HUES64 (cell line): Measurements from ENCODE around the gene WFDC9. TPM values are rescaled to one million over a fixed set of nuclear protein-coding genes. Genes with fewer than 3 reads are reported as not detected.
"Not testable (repeated sequence)": the region's sequence is repeated elsewhere in the genome, so short reads cannot be mapped to it uniquely, and the experiment has no call there.

Experiments used
- H3K27ac ChIP-seq: 2 replicates; pipeline ENCODE4 v1.7.0; 2013; ENCODE audit warnings: low read depth, low read length, inconsistent platforms
- H3K27me3 ChIP-seq: 2 replicates; pipeline ENCODE4 v1.6.1; 2013; ENCODE audit warnings: mild to moderate bottlenecking, low read length; ENCODE audit not compliant: insufficient read depth
- H3K36me3 ChIP-seq: 2 replicates; pipeline ENCODE4 v1.6.1; 2013; ENCODE audit warnings: mild to moderate bottlenecking, low read length; ENCODE audit not compliant: insufficient read depth
- H3K4me1 ChIP-seq: 2 replicates; pipeline ENCODE4 v1.6.1; 2013; ENCODE audit warnings: mild to moderate bottlenecking, low read length, moderate library complexity; ENCODE audit not compliant: insufficient read depth
- H3K4me3 ChIP-seq: 2 replicates; pipeline ENCODE4 v1.5.1; 2013; ENCODE audit warnings: mild to moderate bottlenecking, low read length, moderate library complexity
- H3K9ac ChIP-seq: 2 replicates; pipeline ENCODE4 v1.6.1; 2013; ENCODE audit warnings: mild to moderate bottlenecking, low read depth, low read length
- H3K9me3 ChIP-seq: 2 replicates; pipeline ENCODE4 v1.6.1; 2013; ENCODE audit warnings: low read depth, low read length; ENCODE audit not compliant: insufficient read depth
- WGBS: fragments of 150-250, 120-280 bp; methylation state at CpG from one replicate; pipeline ENCODE4 v1.1.7; 2013; ENCODE audit warnings: missing lambda C conversion rate; 5-methylcytosine and 5-hydroxymethylcytosine counted together
- polyA plus RNA-seq, 2 experiments: library from polyadenylated mRNA; stranded (reverse); fragments of 50-300 nt; gene quantifications; one replicate each; pipeline ENCODE4 v1.2.3, GENCODE V29; 2013

The WFDC9 gene
- polyA plus RNA-seq (2013, experiment 1 of 2) = not detected
- not detected for polyA plus RNA-seq (2013, experiment 2 of 2)

GRCh38 chr20:45631184-45631583 lies at the start of gene WFDC9:
Gene WFDC9 (minus strand): TSS chr20:45631284. CDS start chr20:45610181, 21,103 bp downstream.
- H3K9me3 ChIP-seq = no peaks in the 10 kb centered on the region
- 92% methylated on average over 4 of the region's 4 CpGs for WGBS
- no peaks in the 10 kb centered on the region for H3K27me3 ChIP-seq
- H3K27ac ChIP-seq = no peak within 1 kb of the TSS
- H3K36me3 ChIP-seq = no peaks in the 10 kb centered on the region
- H3K4me1 ChIP-seq = no peaks in the 10 kb centered on the region
- H3K9ac ChIP-seq = no peak within 1 kb of the TSS
- H3K4me3 ChIP-seq = no peak within 1 kb of the TSS

- Histone ChIP-seq H3K27ac (no peak overlapping the region), H3K9ac (no peak overlapping the region), H3K9me3 (peaks cover 17% of the 10 kb centered on the region), H3K4me3 (no peak overlapping the region), H3K36me3 (no peaks in the 10 kb centered on the region), H3K4me1 (no peaks in the 10 kb centered on the region), H3K27me3 (no peaks in the 10 kb centered on the region)
Measured at GRCh38 chr20:45679650-45680049, 48.6 kb upstream of the WFDC9 start.

- peaks cover 8% of the 10 kb centered on the region; the same call in 1 of the 2 replicates for H3K9me3 ChIP-seq
- no peak overlapping the region for H3K27ac ChIP-seq
- no peak overlapping the region for H3K9ac ChIP-seq
- no peaks in the 10 kb centered on the region for H3K4me1 ChIP-seq
- H3K27me3 ChIP-seq = no peaks in the 10 kb centered on the region
- no peak overlapping the region for H3K4me3 ChIP-seq
- no peaks in the 10 kb centered on the region for H3K36me3 ChIP-seq
Measured at GRCh38 chr20:45672765-45673164, 41.7 kb upstream of the WFDC9 start.

- H3K27me3 ChIP-seq = no peaks in the 10 kb centered on the region
- H3K36me3 ChIP-seq = no peaks in the 10 kb centered on the region
- 0 out of 2 replicates have a peak, but pooled peaks cover 3% of the 10 kb centered on the region for H3K9me3 ChIP-seq
- no peak within 1 kb of the TSS for H3K4me3 ChIP-seq
- WGBS = 100% methylated on average over 1 of the region's 1 CpG
- no peaks in the 10 kb centered on the region for H3K4me1 ChIP-seq
- H3K27ac ChIP-seq = no peak within 1 kb of the TSS
- no peak within 1 kb of the TSS for H3K9ac ChIP-seq
Measured at GRCh38 chr20:45670139-45670538, 39.1 kb upstream of the WFDC9 start, which contains the start of gene WFDC11. Gene WFDC11 (minus strand): TSS chr20:45670239. CDS start chr20:45650600, 19,639 bp downstream.

- H3K9ac ChIP-seq, H3K27ac ChIP-seq, H3K36me3 ChIP-seq, H3K9me3 ChIP-seq, H3K27me3 ChIP-seq, H3K4me3 ChIP-seq, H3K4me1 ChIP-seq: not testable (repeated sequence)
- no CpG with 5 or more reads among the region's 3 CpGs for WGBS
Measured at GRCh38 chr20:45657038-45657437, 26.0 kb upstream of the WFDC9 start.

GRCh38 chr20:45651726-45652125 lies 20.6 kb upstream of the WFDC9 start:
- not testable (repeated sequence) for H3K4me3 ChIP-seq, H3K9ac ChIP-seq, H3K27me3 ChIP-seq, H3K36me3 ChIP-seq, H3K27ac ChIP-seq, H3K4me1 ChIP-seq
- H3K9me3 ChIP-seq = peaks cover 21% of the 10 kb centered on the region
- 88% methylated on average over 7 of the region's 7 CpGs for WGBS

- Histone ChIP-seq H3K9me3 (peaks cover 22% of the 10 kb centered on the region), H3K4me1 (peaks cover 5% of the 10 kb centered on the region; the same call in 1 of the 2 replicates), H3K36me3 (no peaks in the 10 kb centered on the region), H3K27me3 (no peaks in the 10 kb centered on the region), H3K27ac (peak overlapping the region; percentile 32; the same call in 1 of the 2 replicates), H3K4me3 (no peak overlapping the region), H3K9ac (no peak overlapping the region)
- WGBS = 76% methylated on average over 6 of the region's 6 CpGs
Measured at GRCh38 chr20:45649312-45649863, 18.3 kb upstream of the WFDC9 start.

GRCh38 chr20:45647441-45648050 lies 16.5 kb upstream of the WFDC9 start:
- no peak overlapping the region for H3K9ac ChIP-seq
- H3K27ac ChIP-seq = no peak overlapping the region
- H3K36me3 ChIP-seq = no peaks in the 10 kb centered on the region
- WGBS = 91% methylated on average over 1 of the region's 1 CpG
- peaks cover 5% of the 10 kb centered on the region; the same call in 1 of the 2 replicates for H3K4me1 ChIP-seq
- peaks cover 22% of the 10 kb centered on the region for H3K9me3 ChIP-seq
- no peak overlapping the region for H3K4me3 ChIP-seq
- no peaks in the 10 kb centered on the region for H3K27me3 ChIP-seq

- no peaks in the 10 kb centered on the region for H3K36me3 ChIP-seq
- H3K9me3 ChIP-seq = peaks cover 21% of the 10 kb centered on the region
- H3K27ac ChIP-seq = no peak overlapping the region
- peaks cover 5% of the 10 kb centered on the region; the same call in 1 of the 2 replicates for H3K4me1 ChIP-seq
- H3K27me3 ChIP-seq = no peaks in the 10 kb centered on the region
- no peak overlapping the region for H3K9ac ChIP-seq
- no peak overlapping the region for H3K4me3 ChIP-seq
- WGBS = 95% methylated on average over 3 of the region's 3 CpGs
Measured at GRCh38 chr20:45646875-45647274, 15.8 kb upstream of the WFDC9 start.

- 87% methylated on average over 28 of the region's 28 CpGs for WGBS
- H3K9me3 ChIP-seq = peaks cover 12% of the 10 kb centered on the region; the same call in 1 of the 2 replicates
- H3K4me3 ChIP-seq, H3K27me3 ChIP-seq, H3K9ac ChIP-seq, H3K36me3 ChIP-seq, H3K27ac ChIP-seq, H3K4me1 ChIP-seq: not testable (repeated sequence)
Measured at GRCh38 chr20:45645869-45646268, 14.8 kb upstream of the WFDC9 start.

GRCh38 chr20:45641076-45641475 lies 10.0 kb upstream of the WFDC9 start:
- not testable (repeated sequence) for H3K27ac ChIP-seq, H3K4me3 ChIP-seq, H3K27me3 ChIP-seq, H3K36me3 ChIP-seq, H3K9me3 ChIP-seq, H3K9ac ChIP-seq, H3K4me1 ChIP-seq
- 98% methylated on average over 24 of the region's 24 CpGs for WGBS
